Amniotic stem cell (primary cell): ENCODE measurements around the gene KCNJ4.

Experiments used
- DNase-seq: peaks from one replicate; lab custom pipeline; 2025; lab: John Stamatoyannopoulos, UW

The KCNJ4 gene

GRCh38 chr22:38429499-38430068, 25.4 kb downstream of the KCNJ4 start:
- DNase-seq, result no peak

- no peak for DNase-seq
Observed at GRCh38 chr22:38428714-38429113, 26.3 kb downstream of the KCNJ4 start.

DNA sequence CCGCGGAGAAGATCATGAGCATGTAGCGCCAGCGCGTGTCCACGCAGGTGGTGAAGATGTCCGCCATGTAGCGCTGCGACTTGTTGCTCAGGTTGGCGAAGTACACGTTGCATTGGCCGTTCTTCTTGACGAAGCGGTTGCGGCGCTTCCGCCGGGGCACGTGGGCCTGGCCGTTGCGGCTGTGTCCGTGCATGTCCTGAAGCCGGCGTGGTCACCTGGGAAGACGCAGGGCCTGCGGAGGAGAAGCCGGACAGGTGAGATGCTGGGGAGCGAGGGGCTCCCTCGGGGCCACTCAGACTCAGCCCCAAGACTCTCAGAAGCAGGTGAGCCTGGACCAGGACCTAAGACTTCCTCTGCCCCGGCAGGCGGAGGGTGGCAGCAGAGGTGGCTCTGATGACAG, 27.1 kb downstream of the KCNJ4 start:
- DNase-seq, result no peak

DNA sequence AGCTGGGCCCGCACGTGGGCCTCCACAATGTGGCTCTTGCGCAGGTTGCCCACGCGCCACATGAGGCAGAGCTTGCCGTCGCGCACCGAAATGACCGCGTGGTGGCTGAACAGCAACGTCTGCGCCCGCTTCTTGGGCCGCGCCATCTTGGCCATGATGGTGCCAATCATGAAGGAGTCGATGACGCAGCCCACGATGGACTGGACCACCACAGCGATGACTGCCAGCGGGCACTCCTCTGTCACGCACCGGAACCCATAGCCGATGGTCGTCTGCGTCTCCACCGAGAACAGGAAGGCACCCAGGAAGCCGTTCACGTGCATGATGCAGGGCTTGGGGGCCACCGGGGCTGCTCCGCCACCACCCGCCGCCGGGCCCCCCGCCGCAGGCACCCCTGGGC, 27.5 kb downstream of the KCNJ4 start:
- no peak for DNase-seq

DNA sequence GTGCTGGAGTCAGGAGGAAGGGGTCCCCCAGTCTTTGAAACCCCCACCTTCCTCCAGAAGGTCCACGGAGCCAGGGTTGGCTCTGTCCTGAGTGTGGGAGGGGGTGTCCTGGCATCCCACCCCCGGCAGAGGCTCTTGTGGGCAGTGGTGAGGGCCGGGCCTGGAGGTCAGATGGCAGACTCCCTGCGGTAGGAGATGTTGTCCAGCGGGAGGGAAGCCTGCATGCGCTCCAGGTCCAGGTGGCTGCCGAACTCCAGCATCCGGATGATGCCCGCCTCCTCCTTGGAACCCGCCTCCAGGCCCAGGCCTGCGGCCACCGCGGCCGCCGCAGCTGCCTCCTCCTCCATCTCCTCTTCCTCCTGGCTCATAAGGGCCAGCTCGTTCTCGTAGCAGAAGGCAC, 28.4 kb downstream of the KCNJ4 start:
- no peak for DNase-seq

DNA sequence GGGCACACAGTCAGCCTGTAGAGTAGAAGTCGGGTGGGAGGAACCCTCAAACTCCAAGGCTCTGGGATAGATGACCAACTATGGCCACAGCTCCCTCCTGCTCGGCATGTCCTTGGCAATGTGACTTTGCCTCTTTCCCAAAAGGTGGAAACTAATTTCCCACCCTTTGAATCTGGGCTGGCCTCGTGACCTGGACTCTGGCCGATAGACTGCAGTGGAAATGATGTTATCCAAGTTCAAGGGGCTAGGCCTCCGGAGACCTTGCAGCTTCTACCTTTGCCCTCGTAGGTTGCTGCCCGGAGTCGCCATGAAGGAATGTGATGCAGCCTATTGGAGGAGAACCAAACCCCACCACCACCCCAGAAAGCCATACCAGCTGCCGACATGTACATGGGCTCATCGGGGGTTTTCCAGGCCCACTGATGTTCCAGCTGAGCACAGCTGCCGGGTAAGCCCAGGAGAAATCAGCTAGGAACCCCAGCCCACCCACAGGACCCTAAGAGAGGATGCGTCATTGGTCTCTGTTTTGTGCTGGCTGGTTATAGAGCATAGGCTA, 30.4 kb downstream of the KCNJ4 start:
- DNase-seq, result no peak

- no peak for DNase-seq
Observed at GRCh38 chr22:38423512-38424503, 31.2 kb downstream of the KCNJ4 start.

DNA sequence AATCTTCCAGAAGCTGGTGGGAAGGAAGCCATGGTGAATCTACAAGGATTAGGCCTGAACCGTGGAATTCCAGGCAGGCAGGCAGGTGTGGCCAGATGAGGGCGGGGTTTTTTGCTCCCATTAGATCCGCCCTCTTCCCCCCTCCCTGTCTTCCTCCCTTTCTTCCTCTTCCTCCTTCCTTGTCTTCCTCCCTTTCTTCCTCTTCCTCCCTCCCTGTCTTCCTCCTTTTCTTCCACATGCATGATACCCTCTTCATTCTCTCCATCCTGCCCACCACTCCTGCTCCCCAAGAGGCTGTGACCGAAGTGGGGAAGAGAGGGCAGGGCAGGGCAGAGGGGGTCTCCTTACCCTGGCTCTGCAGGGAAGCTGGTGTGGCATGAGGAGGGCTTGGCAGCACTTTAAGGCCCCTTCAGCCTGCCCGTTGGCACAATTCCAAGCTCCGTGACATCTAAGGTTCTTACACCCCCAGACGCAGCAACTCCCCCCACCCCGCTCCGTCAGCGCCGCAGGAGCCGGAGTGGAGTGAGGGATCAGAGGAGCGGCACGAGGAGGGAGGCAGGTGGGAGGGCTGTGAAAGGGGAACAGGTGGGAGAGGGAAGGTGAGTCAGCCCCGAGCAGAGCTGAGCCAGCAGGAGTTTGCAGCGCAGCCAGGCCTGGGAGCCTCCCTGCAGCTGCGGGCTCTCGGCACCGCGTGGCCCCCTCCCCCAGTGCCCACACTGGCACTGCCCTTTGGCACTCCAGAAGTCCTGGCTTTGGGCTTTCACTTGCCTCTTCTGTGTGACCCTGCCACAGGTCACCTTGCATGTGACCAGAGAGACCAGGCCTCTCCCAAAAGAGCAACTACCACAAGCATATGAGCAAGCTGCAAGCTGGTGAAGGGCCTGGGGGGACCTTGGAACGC, 32.1 kb downstream of the KCNJ4 start:
- DNase-seq, result no peak

DNA sequence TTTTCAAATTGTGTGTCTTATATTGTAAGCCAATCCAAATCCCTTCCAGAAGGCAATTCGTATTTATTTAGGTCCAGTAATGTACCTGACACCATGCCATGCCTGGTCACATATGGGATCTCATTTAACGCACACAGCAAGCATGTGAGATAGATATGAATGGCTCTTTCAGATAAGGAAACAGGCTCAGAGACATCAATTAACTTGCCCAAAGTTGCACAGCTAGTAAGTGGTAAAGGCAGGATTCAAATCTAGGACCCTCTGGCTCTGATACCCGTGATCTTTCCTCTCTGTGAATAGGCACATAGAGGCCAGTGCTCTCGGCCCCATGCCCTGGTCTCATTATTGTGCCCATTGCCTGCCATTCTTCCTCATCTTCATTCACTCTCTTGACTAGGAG, 34.3 kb downstream of the KCNJ4 start:
- DNase-seq, result no peak

- no peak for DNase-seq
Observed at GRCh38 chr22:38419858-38420160, 35.2 kb downstream of the KCNJ4 start.

GRCh38 chr22:38419121-38419857, 35.7 kb downstream of the KCNJ4 start:
- no peak for DNase-seq

- DNase-seq, result no peak
Observed at GRCh38 chr22:38418589-38418988, 36.4 kb downstream of the KCNJ4 start.

GRCh38 chr22:38417252-38418060, 37.5 kb downstream of the KCNJ4 start:
- DNase-seq, result no peak

GRCh38 chr22:38416621-38417251, 38.3 kb downstream of the KCNJ4 start:
- no peak for DNase-seq

GRCh38 chr22:38415561-38416321, 39.3 kb downstream of the KCNJ4 start:
- no peak for DNase-seq

DNA sequence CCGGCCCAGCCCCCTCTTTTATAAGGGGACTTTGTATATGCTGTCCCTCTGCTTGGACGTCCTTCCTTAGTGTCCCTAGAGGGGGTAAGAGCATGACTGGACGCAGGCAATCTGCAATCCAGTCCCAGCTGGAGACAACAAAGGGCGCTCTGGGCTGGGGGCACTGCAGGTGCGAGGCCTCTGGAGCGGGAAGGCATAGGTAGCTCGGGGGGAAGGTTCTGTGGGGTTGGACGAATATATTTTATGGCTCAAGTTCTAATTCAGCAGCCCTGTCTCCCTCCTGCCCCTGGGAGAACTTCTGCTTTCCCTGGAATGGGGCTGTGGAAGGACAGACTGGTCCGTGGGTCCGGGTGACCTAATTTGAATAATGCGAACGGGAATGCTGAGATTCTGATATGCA, 40.0 kb downstream of the KCNJ4 start:
- no peak for DNase-seq

DNA sequence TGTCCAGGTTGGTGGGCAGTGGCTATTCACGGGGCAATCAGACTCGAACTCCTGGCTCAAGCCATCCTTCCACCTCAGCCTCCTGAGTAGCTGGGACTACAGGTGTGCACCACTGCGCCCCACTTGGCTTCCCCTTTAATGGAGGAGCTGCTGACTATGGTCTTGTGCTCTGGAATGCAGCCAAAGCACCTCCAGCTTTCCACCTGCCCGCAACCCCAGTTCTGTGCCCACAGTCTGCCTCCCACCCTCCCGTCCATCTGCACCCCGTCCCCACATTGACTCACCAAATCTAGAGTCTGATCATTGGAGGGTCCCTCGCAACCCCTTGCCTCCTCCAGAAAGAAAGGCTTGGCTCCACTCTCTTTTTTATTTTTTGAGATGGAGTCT, 41.0 kb downstream of the KCNJ4 start:
- no peak for DNase-seq

- no peak for DNase-seq
Observed at GRCh38 chr22:38413085-38414008, 41.7 kb downstream of the KCNJ4 start.
